Measurements from ENCODE around the gene ATCAY. TPM values are rescaled to one million over a fixed set of nuclear protein-coding genes. Genes with fewer than 3 reads are reported as not detected.
"Not testable (repeated sequence)": the region's sequence is repeated elsewhere in the genome, so short reads cannot be mapped to it uniquely, and the experiment has no call there.

Gene ATCAY
- total and polyA plus RNA-seq, 3 donors from 2014 or later = 0.32 to 4.8 (median 1.7) TPM

GRCh38 chr19:3882041-3882384, 1.5 kb downstream of the ATCAY start:
- TF ChIP-seq POLR2A (IDR thresholded peaks at IDR 0.05) (no peak), CTCF (IDR thresholded peaks at IDR 0.05) (no peak)
- 16% methylated on average over 4 to 6 of the region's 6 CpGs for WGBS, 2 donors
- Histone ChIP-seq H3K27me3 (no peaks in the 10 kb centered on the region), H3K27ac (no peak overlapping the region), H3K9me3 (no peaks in the 10 kb centered on the region), H3K4me1 (no peaks in the 10 kb centered on the region), H3K4me3 (no peak overlapping the region), H3K36me3 (ENCODE audit: low read depth, missing control alignments) (no peaks in the 10 kb centered on the region)
- no peak for DNase-seq
- intact Hi-C loops (cut with DNase I; ENCODE audit: low total_unique reads) = no loop called here

- Histone ChIP-seq H3K36me3 (ENCODE audit: low read depth, missing control alignments) (no peaks in the 10 kb centered on the region), H3K4me1 (peaks cover 8% of the 10 kb centered on the region), H3K27ac (no peak overlapping the region), H3K27me3 (no peaks in the 10 kb centered on the region), H3K4me3 (no peak overlapping the region), H3K9me3 (no peaks in the 10 kb centered on the region)
- TF ChIP-seq CTCF (IDR thresholded peaks at IDR 0.05) (no peak), POLR2A (IDR thresholded peaks at IDR 0.05) (no peak)
- DNase-seq = no peak
- intact Hi-C loops (cut with DNase I; ENCODE audit: low total_unique reads) = no loop called here
- WGBS, 2 donors = 84 to 98% methylated on average over 6 to 17 of the region's 17 CpGs
Measured at GRCh38 chr19:3890591-3890990, 10.1 kb downstream of the ATCAY start.

- no peaks in the 10 kb centered on the region for H3K9me3 ChIP-seq
- WGBS, 2 donors = 38 to 56% methylated on average over 9 to 12 of the region's 12 CpGs
- peaks cover 8% of the 10 kb centered on the region for H3K4me1 ChIP-seq
- H3K4me3 ChIP-seq = no peak overlapping the region
- peak; percentile 55 for DNase-seq
- H3K27me3 ChIP-seq = no peaks in the 10 kb centered on the region
- intact Hi-C loops (cut with DNase I; ENCODE audit: low total_unique reads) = no loop called here
- no peaks in the 10 kb centered on the region for H3K36me3 ChIP-seq (ENCODE audit: low read depth, missing control alignments)
- H3K27ac ChIP-seq = no peak overlapping the region
- TF ChIP-seq POLR2A (IDR thresholded peaks at IDR 0.05) (no peak), CTCF (IDR thresholded peaks at IDR 0.05) (no peak)
Measured at GRCh38 chr19:3893509-3894179, 13.2 kb downstream of the ATCAY start.

GRCh38 chr19:3894959-3895358, 14.5 kb downstream of the ATCAY start:
- H3K4me3 ChIP-seq; H3K27me3 ChIP-seq; intact Hi-C loops (cut with DNase I; ENCODE audit: low total_unique reads); H3K9me3 ChIP-seq; H3K36me3 ChIP-seq (ENCODE audit: low read depth, missing control alignments); DNase-seq; H3K4me1 ChIP-seq; H3K27ac ChIP-seq: not testable (repeated sequence)
- 90 to 91% methylated on average over 5 of the region's 5 CpGs for WGBS, 2 donors

- no peak for DNase-seq
- no peaks in the 10 kb centered on the region for H3K27me3 ChIP-seq
- no peak overlapping the region for H3K4me3 ChIP-seq
- intact Hi-C loops (cut with DNase I; ENCODE audit: low total_unique reads) = no loop called here
- H3K9me3 ChIP-seq = no peaks in the 10 kb centered on the region
- H3K4me1 ChIP-seq = peaks cover 8% of the 10 kb centered on the region
- TF ChIP-seq CTCF (IDR thresholded peaks at IDR 0.05) (no peak), POLR2A (IDR thresholded peaks at IDR 0.05) (no peak)
- WGBS, 2 donors = 93 to 100% methylated on average over 5 of the region's 5 CpGs
- no peak overlapping the region for H3K27ac ChIP-seq
- H3K36me3 ChIP-seq (ENCODE audit: low read depth, missing control alignments) = no peaks in the 10 kb centered on the region
Measured at GRCh38 chr19:3895788-3896187, 15.3 kb downstream of the ATCAY start.

Data from testis (tissue), 3 donors.